Mesendoderm (in vitro differentiated cells): ENCODE results near the gene NELL2.

Experiments
- DNase-seq: peaks from one replicate; pipeline ENCODE4 v3.0.0; 2013
- H2AK5ac ChIP-seq: 2 replicates; pipeline ENCODE4 v1.6.1; 2013; ENCODE audit warnings: low read length, inconsistent platforms
- H2BK120ac ChIP-seq: 2 replicates; pipeline ENCODE4 v1.6.1; 2013; ENCODE audit warnings: low read depth, mild to moderate bottlenecking, low read length, moderate library complexity, mixed read lengths
- H2BK15ac ChIP-seq: replicated peaks from 2 replicates; pipeline ENCODE4 v1.6.1; 2013; ENCODE audit warnings: low read depth, mild to moderate bottlenecking, moderate library complexity
- H2BK5ac ChIP-seq: 2 replicates; pipeline ENCODE4 v1.6.1; 2013; ENCODE audit warnings: low read length, inconsistent platforms
- H3K18ac ChIP-seq: 2 replicates; pipeline ENCODE4 v1.6.1; 2013; ENCODE audit warnings: mild to moderate bottlenecking, low read length, mixed read lengths
- H3K23ac ChIP-seq: one replicate; pipeline ENCODE4 v1.6.1; 2013; ENCODE audit warnings: low read length
- H3K27ac ChIP-seq: 2 replicates; pipeline ENCODE4 v1.5.1; 2013; ENCODE audit warnings: low read depth, mild to moderate bottlenecking, inconsistent platforms, low read length, moderate library complexity
- H3K27me3 ChIP-seq: 2 replicates; pipeline ENCODE4 v1.6.1; 2013; ENCODE audit warnings: low read length, control low read depth, mild to moderate bottlenecking, inconsistent platforms; ENCODE audit not compliant: insufficient read depth, poor library complexity
- H3K36me3 ChIP-seq: 2 replicates; pipeline ENCODE4 v1.6.1; 2013; ENCODE audit warnings: low read length, inconsistent platforms; ENCODE audit not compliant: control insufficient read depth, insufficient read depth
- H3K4ac ChIP-seq: one replicate; pipeline ENCODE4 v1.6.1; 2013; ENCODE audit warnings: low read depth, mild to moderate bottlenecking, low read length, moderate library complexity
- H3K4me1 ChIP-seq: 2 replicates; pipeline ENCODE4 v1.6.1; 2013; ENCODE audit warnings: low read depth, low read length, inconsistent platforms; ENCODE audit not compliant: control insufficient read depth
- H3K4me2 ChIP-seq: 2 replicates; pipeline ENCODE4 v1.6.1; 2013; ENCODE audit warnings: low read length
- H3K4me3 ChIP-seq: 2 replicates; pipeline ENCODE4 v1.5.1; 2013; ENCODE audit warnings: mild to moderate bottlenecking, low read length
- H3K56ac ChIP-seq: one replicate; pipeline ENCODE4 v1.6.1; 2013; ENCODE audit warnings: low read length
- H3K79me1 ChIP-seq: 2 replicates; pipeline ENCODE4 v1.6.1; 2013; ENCODE audit warnings: low read length, inconsistent platforms
- H3K79me2 ChIP-seq: 2 replicates; pipeline ENCODE4 v1.6.1; 2013; ENCODE audit warnings: mild to moderate bottlenecking, low read length; ENCODE audit not compliant: control insufficient read depth, insufficient read depth
- H3K9ac ChIP-seq: 2 replicates; pipeline ENCODE4 v1.6.1; 2013; ENCODE audit warnings: low read length, inconsistent platforms
- H4K5ac ChIP-seq: one replicate; pipeline ENCODE4 v1.6.1; 2013; ENCODE audit warnings: low read length
- H4K8ac ChIP-seq: one replicate; pipeline ENCODE4 v1.6.1; 2013; ENCODE audit warnings: low read depth, mild to moderate bottlenecking, control low read depth, low read length, moderate library complexity
- WGBS: extraction: QIAGEN DNeasy Blood & Tissue Kit; methylation state at CpG from one replicate; pipeline ENCODE4 v1.1.7; 2013; ENCODE audit warnings: low lambda C conversion rate, missing lambda C conversion rate; ENCODE audit not compliant: insufficient coverage; ENCODE audit errors: extremely low coverage; 5-methylcytosine and 5-hydroxymethylcytosine counted together

Gene NELL2

GRCh38 chr12:44847403-44847802 lies 28.7 kb downstream of the NELL2 start:
- Histone ChIP-seq H3K4me3 (no peak overlapping the region), H2AK5ac (no peak overlapping the region), H3K23ac (no peak overlapping the region), H3K4ac (no peak overlapping the region), H3K79me2 (no peaks in the 10 kb centered on the region), H2BK5ac (no peak overlapping the region), H3K36me3 (no peaks in the 10 kb centered on the region), H3K27me3 (no peaks in the 10 kb centered on the region), H3K4me1 (no peaks in the 10 kb centered on the region), H2BK15ac (no peak overlapping the region), H4K8ac (no peak overlapping the region), H4K5ac (no peak overlapping the region), H3K9ac (no peak overlapping the region), H3K4me2 (no peak overlapping the region), H3K18ac (no peak overlapping the region), H3K79me1 (no peaks in the 10 kb centered on the region), H3K56ac (no peak overlapping the region), H2BK120ac (no peak overlapping the region), H3K27ac (no peak overlapping the region)
- no CpG with 5 or more reads among the region's 1 CpG for WGBS
- DNase-seq: no peak

GRCh38 chr12:44846826-44847225 lies 29.3 kb downstream of the NELL2 start:
- WGBS: no CpG with 5 or more reads among the region's 1 CpG
- DNase-seq: no peak

GRCh38 chr12:44842669-44843068 lies 33.4 kb downstream of the NELL2 start:
- Histone ChIP-seq H3K9ac (no peak overlapping the region), H3K36me3 (no peaks in the 10 kb centered on the region), H3K27me3 (no peaks in the 10 kb centered on the region), H3K27ac (no peak overlapping the region), H3K4me2 (no peak overlapping the region), H3K79me1 (no peaks in the 10 kb centered on the region), H3K23ac (no peak overlapping the region), H3K18ac (no peak overlapping the region), H3K79me2 (no peaks in the 10 kb centered on the region), H3K4me3 (no peak overlapping the region), H3K4me1 (no peaks in the 10 kb centered on the region), H2AK5ac (no peak overlapping the region), H3K56ac (no peak overlapping the region), H2BK120ac (no peak overlapping the region), H3K4ac (no peak overlapping the region), H4K5ac (no peak overlapping the region), H2BK5ac (no peak overlapping the region), H2BK15ac (no peak overlapping the region), H4K8ac (no peak overlapping the region)
- WGBS: no CpG with 5 or more reads among the region's 4 CpGs
- no peak for DNase-seq

More at GRCh38 chr12:44846826-44847225, 29.3 kb downstream of the NELL2 start:
- Histone ChIP-seq H3K79me1 (no peaks in the 10 kb centered on the region), H2BK5ac (no peak overlapping the region), H2BK15ac (no peak overlapping the region), H3K23ac (no peak overlapping the region), H3K36me3 (no peaks in the 10 kb centered on the region), H3K4me2 (no peak overlapping the region), H2AK5ac (no peak overlapping the region), H3K18ac (no peak overlapping the region), H2BK120ac (no peak overlapping the region), H3K27ac (no peak overlapping the region), H3K4ac (no peak overlapping the region), H3K4me1 (no peaks in the 10 kb centered on the region), H3K9ac (no peak overlapping the region), H3K4me3 (no peak overlapping the region), H4K5ac (no peak overlapping the region), H4K8ac (no peak overlapping the region), H3K56ac (no peak overlapping the region), H3K79me2 (no peaks in the 10 kb centered on the region), H3K27me3 (no peaks in the 10 kb centered on the region)

GRCh38 chr12:44839785-44840184 lies 36.3 kb downstream of the NELL2 start:
- Histone ChIP-seq H3K18ac (no peak overlapping the region), H3K79me1 (no peaks in the 10 kb centered on the region), H2AK5ac (no peak overlapping the region), H2BK120ac (no peak overlapping the region), H4K8ac (no peak overlapping the region), H2BK5ac (no peak overlapping the region), H3K27me3 (no peaks in the 10 kb centered on the region), H3K9ac (no peak overlapping the region), H3K4me1 (no peaks in the 10 kb centered on the region), H3K4ac (no peak overlapping the region), H3K79me2 (no peaks in the 10 kb centered on the region), H3K4me2 (no peak overlapping the region), H2BK15ac (no peak overlapping the region), H3K36me3 (no peaks in the 10 kb centered on the region), H3K23ac (no peak overlapping the region), H3K56ac (no peak overlapping the region), H3K4me3 (no peak overlapping the region), H3K27ac (no peak overlapping the region), H4K5ac (no peak overlapping the region)
- no peak for DNase-seq
- WGBS: no CpG with 5 or more reads among the region's 2 CpGs

- no CpG with 5 or more reads among the region's 5 CpGs for WGBS
- H2BK15ac ChIP-seq: no peak overlapping the region
- no peak overlapping the region for H3K18ac ChIP-seq
- no peaks in the 10 kb centered on the region for H3K4me1 ChIP-seq
- DNase-seq: peak; percentile 19
- H3K79me1 ChIP-seq: no peaks in the 10 kb centered on the region
- no peaks in the 10 kb centered on the region for H3K79me2 ChIP-seq
- no peak overlapping the region for H2AK5ac ChIP-seq
- no peak overlapping the region for H3K56ac ChIP-seq
- H3K23ac ChIP-seq: no peak overlapping the region
- no peak overlapping the region for H3K4me3 ChIP-seq
- H3K27ac ChIP-seq: no peak overlapping the region
- no peak overlapping the region for H3K4me2 ChIP-seq
- no peak overlapping the region for H3K9ac ChIP-seq
- H2BK5ac ChIP-seq: no peak overlapping the region
- H3K27me3 ChIP-seq: no peaks in the 10 kb centered on the region
- no peak overlapping the region for H4K5ac ChIP-seq
- no peaks in the 10 kb centered on the region for H3K36me3 ChIP-seq
- H4K8ac ChIP-seq: no peak overlapping the region
- H2BK120ac ChIP-seq: no peak overlapping the region
- H3K4ac ChIP-seq: no peak overlapping the region
Observed at GRCh38 chr12:44837114-44837755, 38.9 kb downstream of the NELL2 start.
